K562 (cell line): Measurements from ENCODE around the gene MAP7D1. TPM values are rescaled to one million over a fixed set of nuclear protein-coding genes. Genes with fewer than 3 reads are reported as not detected.

Experiments used
- ARID4B ChIP-seq: sonication (generic); formaldehyde crosslinking; IDR thresholded peaks from 2 replicates; pipeline ENCODE4 v1.8.0; 2022; ENCODE audit warnings: mild to moderate bottlenecking, missing genetic modification reagents
- BCOR ChIP-seq: fragments of 450-650 bp; IDR thresholded peaks from 2 replicates; pipeline ENCODE4 v1.6.1; 2016
- BRD4 ChIP-seq: fragments of 200-600 bp; sonication (generic); IDR thresholded peaks from 2 replicates; pipeline ENCODE4 v1.6.1; 2017; ENCODE audit warnings: inconsistent platforms
- BRD9 ChIP-seq: fragments of 450-650 bp; IDR thresholded peaks from 2 replicates; pipeline ENCODE4 v1.6.1; 2018; ENCODE audit warnings: low read depth; ENCODE audit not compliant: partially characterized antibody
- ESRRA ChIP-seq: fragments of 450-650 bp; IDR thresholded peaks from 2 replicates; pipeline ENCODE4 v1.6.1; 2014; ENCODE audit warnings: low read depth, mild to moderate bottlenecking, moderate library complexity, borderline replicate concordance
- KAT7 ChIP-seq: sonication (generic); formaldehyde crosslinking; IDR thresholded peaks from 2 replicates; pipeline ENCODE4 v1.8.0; 2022; ENCODE audit warnings: missing genetic modification reagents, mild to moderate bottlenecking, borderline replicate concordance
- MTA3 ChIP-seq: fragments of 450-650 bp; formaldehyde crosslinking; IDR thresholded peaks from 2 replicates; pipeline ENCODE4 v1.6.1; 2017; ENCODE audit warnings: mild to moderate bottlenecking, borderline replicate concordance
- MXD1 ChIP-seq: fragments of 250-450 bp; sonication (Bioruptor Pico); IDR thresholded peaks from 2 replicates; pipeline ENCODE4 v1.8.0; 2021; ENCODE audit warnings: borderline replicate concordance, mild to moderate bottlenecking, moderate library complexity; ENCODE audit not compliant: poor library complexity, severe bottlenecking
- RFX5 ChIP-seq: IDR thresholded peaks from 2 replicates; pipeline ENCODE4 v1.6.1; 2011; ENCODE audit warnings: low read depth, mild to moderate bottlenecking, improper control_type of control experiment, low read length
- TCF7 ChIP-seq: sonication (generic); IDR thresholded peaks from 2 replicates; pipeline ENCODE4 v1.6.1; 2016; ENCODE audit warnings: antibody characterized with exemption, borderline replicate concordance
- UBTF ChIP-seq, 2 experiments: IDR thresholded peaks; 2 replicates each; pipeline ENCODE4 v1.6.1; 2012; ENCODE audit warnings: improper control_type of control experiment in 2 of 2, low read depth in 2 of 2, low read length in 2 of 2, borderline replicate concordance in 1 of 2
- ZBTB17 ChIP-seq: fragments of 450-650 bp; formaldehyde crosslinking; IDR thresholded peaks from 2 replicates; pipeline ENCODE4 v1.4.0; 2020; ENCODE audit warnings: mild to moderate bottlenecking
- ZBTB5 ChIP-seq: fragments of 450-650 bp; IDR thresholded peaks from 2 replicates; pipeline ENCODE4 v1.6.1; 2017; ENCODE audit warnings: antibody characterized with exemption
- ZNF75A ChIP-seq: fragments of 450-650 bp; formaldehyde crosslinking; IDR thresholded peaks from 2 replicates; pipeline ENCODE4 v1.4.0; 2020; ENCODE audit warnings: mild to moderate bottlenecking
- ZSCAN32 ChIP-seq: fragments of 450-650 bp; formaldehyde crosslinking; IDR thresholded peaks from 2 replicates; pipeline ENCODE4 v1.4.0; 2020; ENCODE audit warnings: mild to moderate bottlenecking, moderate library complexity
- ZZZ3 ChIP-seq: fragments of 450-650 bp; IDR thresholded peaks from 2 replicates; pipeline ENCODE4 v1.6.1; 2016; ENCODE audit warnings: antibody characterized with exemption, mild to moderate bottlenecking, moderate library complexity
- polyA plus RNA-seq, 8 experiments: library from polyadenylated mRNA; depleted of rRNA in 4 of 8; stranded (reverse) in 5 of 8; unstranded in 3 of 8; fragments of >200 nt; fragmentation: Nextera tagmentation in 2 of 8; fragmentation: Illumina TruSeq in 1 of 8; extraction: Ambion mirVana in 2 of 8; extraction: Trizol in 1 of 8; gene quantifications; 2 replicates each; pipeline versions ENCODE4 v1.2.1 to v1.2.3, GENCODE V29; 2011 to 2014; ENCODE audit warnings: inconsistent platforms in 1 of 8, missing spikeins in 1 of 8
- total RNA-seq, 7 experiments: library from RNA; depleted of rRNA in 6 of 7; stranded (reverse); fragments of >200 nt in 6 of 7; fragmentation: Illumina TruSeq in 2 of 7; extraction: Trizol in 2 of 7; gene quantifications; 2 replicates each; pipeline versions ENCODE4 v1.2.1 to v1.2.3, GENCODE V29; 2011 to 2021; ENCODE audit warnings: low replicate concordance in 1 of 7

The MAP7D1 gene
- total and polyA plus RNA-seq, 9 of the 15 experiments (the other 6 are each of a cell fraction or from before 2014, with no cell fraction given), result 3.6 to 108 (median 34.5) TPM

GRCh38 chr1:36223996-36224536 lies 68.1 kb downstream of the MAP7D1 start, which contains the start of gene THRAP3 (continued):
- peak; percentile 99; the same call in 1 of the 2 replicates for TF ChIP-seq KAT7 (CRISPR knock-in tag)
- TF ChIP-seq ZSCAN32 (CRISPR knock-in tag), result no peak
- TF ChIP-seq RFX5, result peak; percentile 30; the same call in 1 of the 2 replicates
- TF ChIP-seq UBTF (IDR thresholded peaks at IDR 0.05; ENCODE audit: borderline replicate concordance in 1 of 2, low read depth in 2 of 2, low read length in 2 of 2), result 0 out of 4 replicates have a peak, but pooled peaks of 1 of the 2 experiments have one; percentile 17
- no peak for TF ChIP-seq BRD9
- TF ChIP-seq ZBTB5, result no peak
- TF ChIP-seq ESRRA, result peak; percentile 96
- no peak; the same call in 1 of the 2 replicates for TF ChIP-seq TCF7
- TF ChIP-seq ZZZ3, result no peak
- peak; percentile 68; the same call in 1 of the 2 replicates for TF ChIP-seq ZBTB17
- peak; percentile 39; the same call in 1 of the 2 replicates for TF ChIP-seq ARID4B (CRISPR knock-in tag)
- TF ChIP-seq ZNF75A, result no peak
- TF ChIP-seq MTA3, result peak; percentile 65
- no peak for TF ChIP-seq BRD4
- TF ChIP-seq MXD1, result no peak
- no peak for TF ChIP-seq BCOR
